GM23338 (cell line): ENCODE results near the gene FOXN4. TPM values are rescaled to one million over a fixed set of nuclear protein-coding genes. Genes with fewer than 3 reads are reported as not detected.

Experiments used
- ATAC-seq: fragments of 200-7000 bp; cut with Tn5 transposase; 3 replicates; pipeline ENCODE4 v1.9.1; 2020
- DNase-seq: peaks from one replicate; pipeline ENCODE4 v3.0.0-alpha.2; 2015; ENCODE audit warnings: low spot score
- H2AFZ ChIP-seq: fragments of 200-600 bp; sonication (generic); 2 replicates; pipeline ENCODE4 v1.8.0; 2016; ENCODE audit warnings: antibody characterized with exemption, mild to moderate bottlenecking, moderate library complexity
- H3F3A ChIP-seq: fragments of 200-600 bp; sonication (generic); replicated peaks from 2 replicates; pipeline ENCODE4 v1.8.0; 2017; ENCODE audit warnings: antibody characterized with exemption, mixed run types, low read depth
- H3K27ac ChIP-seq: fragments of 200-600 bp; sonication (generic); 2 replicates; pipeline ENCODE4 v1.6.1; 2016; ENCODE audit warnings: low read depth
- H3K27me3 ChIP-seq: fragments of 200-600 bp; sonication (generic); 2 replicates; pipeline ENCODE4 v1.8.0; 2016; ENCODE audit warnings: mild to moderate bottlenecking, mixed run types, moderate library complexity; ENCODE audit not compliant: insufficient read depth
- H3K36me3 ChIP-seq: fragments of 200-600 bp; sonication (generic); 2 replicates; pipeline ENCODE4 v1.8.0; 2016; ENCODE audit warnings: mild to moderate bottlenecking; ENCODE audit not compliant: insufficient read depth
- H3K4me1 ChIP-seq: fragments of 200-600 bp; sonication (generic); 2 replicates; pipeline ENCODE4 v1.8.0; 2016; ENCODE audit warnings: mild to moderate bottlenecking, moderate library complexity; ENCODE audit not compliant: insufficient read depth
- H3K4me2 ChIP-seq: fragments of 200-600 bp; sonication (generic); 2 replicates; pipeline ENCODE4 v1.7.1; 2017; ENCODE audit warnings: mixed run types
- H3K4me3 ChIP-seq: fragments of 200-600 bp; sonication (generic); 2 replicates; pipeline ENCODE4 v1.6.1; 2016; ENCODE audit warnings: mixed run types
- H3K79me2 ChIP-seq: fragments of 200-600 bp; sonication (generic); replicated peaks from 2 replicates; pipeline ENCODE4 v1.8.0; 2017; ENCODE audit warnings: mild to moderate bottlenecking; ENCODE audit not compliant: insufficient read depth
- H3K9me2 ChIP-seq: fragments of 200-600 bp; sonication (generic); 2 replicates; pipeline ENCODE4 v1.8.0; 2017; ENCODE audit not compliant: insufficient read depth
- H4K20me1 ChIP-seq: fragments of 200-600 bp; sonication (generic); replicated peaks from 2 replicates; pipeline ENCODE4 v1.8.0; 2017; ENCODE audit warnings: mild to moderate bottlenecking; ENCODE audit not compliant: insufficient read depth
- H3K27ac Mint-ChIP-seq: 2 replicates; pipeline ENCODE4 v1.8.0; 2020; ENCODE audit warnings: inconsistent platforms, mild to moderate bottlenecking, moderate library complexity, mixed read lengths
- H3K27me3 Mint-ChIP-seq: 3 replicates; pipeline ENCODE4 v1.8.0; 2022; ENCODE audit warnings: low read depth, mild to moderate bottlenecking, moderate library complexity, mixed read lengths, inconsistent platforms; ENCODE audit not compliant: insufficient read depth, poor library complexity
- H3K36me3 Mint-ChIP-seq: 3 replicates; pipeline ENCODE4 v1.8.0; 2021; ENCODE audit warnings: low read depth, mild to moderate bottlenecking, inconsistent platforms, moderate library complexity, mixed read lengths
- H3K4me1 Mint-ChIP-seq: 3 replicates; pipeline ENCODE4 v1.8.0; 2020; ENCODE audit warnings: mild to moderate bottlenecking, inconsistent platforms, mixed read lengths
- H3K4me3 Mint-ChIP-seq: 3 replicates; pipeline ENCODE4 v1.8.0; 2021; ENCODE audit warnings: moderate library complexity, mild to moderate bottlenecking, inconsistent platforms, mixed read lengths
- H3K9me3 Mint-ChIP-seq: 3 replicates; pipeline ENCODE4 v1.8.0; 2020; ENCODE audit warnings: moderate library complexity, mild to moderate bottlenecking, inconsistent platforms, mixed read lengths
- CREB1 ChIP-seq: fragments of 250-450 bp; sonication (Bioruptor Pico); IDR thresholded peaks from 2 replicates; pipeline ENCODE4 v1.5.0; 2020; ENCODE audit warnings: low read depth, mild to moderate bottlenecking, moderate library complexity
- CTCF ChIP-seq, 2 experiments: fragments of 200-600 bp in 1 of 2; sonication (generic) in 1 of 2; conservative IDR thresholded peaks; 2 replicates each; pipeline versions ENCODE4 v1.5.1 to v1.6.1; 2016 to 2017; ENCODE audit warnings: antibody characterized with exemption in 2 of 2, low read depth in 2 of 2, mild to moderate bottlenecking in 2 of 2, moderate library complexity in 1 of 2
- EZH2 ChIP-seq: fragments of 200-600 bp; sonication (generic); IDR thresholded peaks from one replicate; pipeline ENCODE4 v1.8.0; 2017; ENCODE audit warnings: antibody characterized with exemption, mild to moderate bottlenecking, low read depth; ENCODE audit not compliant: unreplicated experiment
- EZH2phosphoT487 ChIP-seq: fragments of 200-600 bp; sonication (generic); IDR thresholded peaks from one replicate; pipeline ENCODE4 v1.8.1; 2018; ENCODE audit warnings: antibody characterized with exemption; ENCODE audit not compliant: unreplicated experiment
- JUNB ChIP-seq: IDR thresholded peaks from one replicate; pipeline ENCODE4 v1.6.1; 2016; ENCODE audit warnings: antibody characterized with exemption; ENCODE audit not compliant: unreplicated experiment
- POLR2AphosphoS5 ChIP-seq: IDR thresholded peaks from 2 replicates; pipeline ENCODE4 v1.6.1; 2016; ENCODE audit warnings: antibody characterized with exemption, low read depth
- STAT1 ChIP-seq: IDR thresholded peaks from one replicate; pipeline ENCODE4 v1.6.1; 2016; ENCODE audit warnings: antibody characterized with exemption; ENCODE audit not compliant: unreplicated experiment
- ZNF331 ChIP-seq: fragments of 250-450 bp; sonication (Bioruptor Pico); IDR thresholded peaks from 2 replicates; pipeline ENCODE4 v1.5.0; 2020; ENCODE audit warnings: low read depth, mild to moderate bottlenecking, moderate library complexity
- polyA plus RNA-seq: library from polyadenylated mRNA; unstranded; fragments of >200 nt; fragmentation: Nextera tagmentation; extraction: Ambion mirVana; gene quantifications from 2 replicates; pipeline ENCODE4 v1.2.1, GENCODE V29; 2016
- total RNA-seq: library from RNA; depleted of rRNA; stranded (reverse); fragments of >200 nt; shearing (Covaris generic); gene quantifications from 2 replicates; pipeline ENCODE4 v1.2.3, GENCODE V29; 2014
- TF ChIP-seq, protein P1 (sequence below): IDR thresholded peaks from 2 replicates; pipeline ENCODE4 v1.6.1; 2016; ENCODE audit warnings: antibody characterized with exemption
- TF ChIP-seq, protein P2 (sequence below): fragments of 250-450 bp; sonication (Bioruptor Pico); IDR thresholded peaks from 2 replicates; pipeline ENCODE4 v1.5.0; 2020; ENCODE audit warnings: mild to moderate bottlenecking, moderate library complexity

The FOXN4 gene
- total and polyA plus RNA-seq, 2 experiments from 2014 or later, result 0.35 to 0.47 TPM

GRCh38 chr12:109336593-109336992 is 27.5 kb upstream of the FOXN4 start:
- Histone ChIP-seq H3K4me3 (no peak overlapping the region), H3F3A (no peaks in the 10 kb centered on the region), H2AFZ (no peak overlapping the region), H3K4me2 (no peak overlapping the region), H3K36me3 (no peaks in the 10 kb centered on the region), H3K79me2 (no peaks in the 10 kb centered on the region), H4K20me1 (no peaks in the 10 kb centered on the region), H3K4me1 (no peaks in the 10 kb centered on the region), H3K27ac (no peak overlapping the region), H3K27me3 (no peaks in the 10 kb centered on the region), H3K9me2 (0 out of 2 replicates have a peak, but pooled peaks cover 5% of the 10 kb centered on the region)
- Mint-ChIP-seq H3K36me3 (no peaks in the 10 kb centered on the region), H3K4me1 (no peaks in the 10 kb centered on the region; the same call in 2 of the 3 replicates), H3K4me3 (no peak overlapping the region), H3K9me3 (peaks cover 2% of the 10 kb centered on the region; the same call in 2 of the 3 replicates), H3K27me3 (no peaks in the 10 kb centered on the region), H3K27ac (no peak overlapping the region)
- ATAC-seq (no peak), DNase-seq (no peak)
- TF ChIP-seq CTCF (conservative IDR thresholded peaks at IDR 0.05; ENCODE audit: low read depth in 2 of 2) (no peak), ZNF331 (CRISPR knock-in tag) (no peak), EZH2phosphoT487 (no peak), JUNB (no peak), EZH2 (no peak)

DNA sequence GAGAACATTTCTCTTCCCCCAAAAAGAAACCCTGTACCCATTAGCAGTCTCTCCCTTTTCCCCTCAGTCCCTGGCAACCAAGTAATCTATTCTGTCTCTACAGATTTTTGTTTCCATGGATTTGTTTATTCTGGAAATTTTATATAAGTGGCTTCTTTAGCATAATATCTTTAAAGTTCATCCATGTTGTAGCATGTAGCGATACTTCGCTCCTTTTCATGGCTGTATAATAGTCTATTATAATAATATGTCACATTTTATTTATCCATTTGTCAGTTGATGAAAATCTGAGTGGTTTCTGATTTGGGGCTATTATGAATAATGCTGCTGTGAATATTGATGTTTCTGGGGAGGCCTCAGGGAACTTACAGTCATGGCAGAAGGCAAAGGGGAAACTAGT is 25.8 kb upstream of the FOXN4 start:
- Histone ChIP-seq H3K79me2 (no peaks in the 10 kb centered on the region), H3K4me1 (no peaks in the 10 kb centered on the region), H3K4me2 (no peak overlapping the region), H4K20me1 (no peaks in the 10 kb centered on the region), H3K27ac (no peak overlapping the region), H3K27me3 (no peaks in the 10 kb centered on the region), H2AFZ (no peak overlapping the region), H3K9me2 (0 out of 2 replicates have a peak, but pooled peaks cover 5% of the 10 kb centered on the region), H3F3A (no peaks in the 10 kb centered on the region), H3K36me3 (no peaks in the 10 kb centered on the region), H3K4me3 (no peak overlapping the region)
- Mint-ChIP-seq H3K9me3 (peaks cover 2% of the 10 kb centered on the region; the same call in 2 of the 3 replicates), H3K36me3 (no peaks in the 10 kb centered on the region), H3K4me3 (no peak overlapping the region), H3K4me1 (peaks cover 6% of the 10 kb centered on the region; the same call in 2 of the 3 replicates), H3K27ac (no peak overlapping the region), H3K27me3 (no peaks in the 10 kb centered on the region)
- DNase-seq (no peak), ATAC-seq (no peak)
- TF ChIP-seq STAT1, result no peak
- no peak for TF ChIP-seq EZH2
- TF ChIP-seq, protein P1, sequence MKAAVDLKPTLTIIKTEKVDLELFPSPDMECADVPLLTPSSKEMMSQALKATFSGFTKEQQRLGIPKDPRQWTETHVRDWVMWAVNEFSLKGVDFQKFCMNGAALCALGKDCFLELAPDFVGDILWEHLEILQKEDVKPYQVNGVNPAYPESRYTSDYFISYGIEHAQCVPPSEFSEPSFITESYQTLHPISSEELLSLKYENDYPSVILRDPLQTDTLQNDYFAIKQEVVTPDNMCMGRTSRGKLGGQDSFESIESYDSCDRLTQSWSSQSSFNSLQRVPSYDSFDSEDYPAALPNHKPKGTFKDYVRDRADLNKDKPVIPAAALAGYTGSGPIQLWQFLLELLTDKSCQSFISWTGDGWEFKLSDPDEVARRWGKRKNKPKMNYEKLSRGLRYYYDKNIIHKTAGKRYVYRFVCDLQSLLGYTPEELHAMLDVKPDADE, result no peak
- TF ChIP-seq CREB1 (CRISPR knock-in tag), result no peak
- no peak for TF ChIP-seq POLR2AphosphoS5
- no peak for TF ChIP-seq JUNB
- TF ChIP-seq CTCF (conservative IDR thresholded peaks at IDR 0.05; ENCODE audit: low read depth in 2 of 2), result no peak
- TF ChIP-seq ZNF331 (CRISPR knock-in tag), result no peak
- TF ChIP-seq, protein P2, sequence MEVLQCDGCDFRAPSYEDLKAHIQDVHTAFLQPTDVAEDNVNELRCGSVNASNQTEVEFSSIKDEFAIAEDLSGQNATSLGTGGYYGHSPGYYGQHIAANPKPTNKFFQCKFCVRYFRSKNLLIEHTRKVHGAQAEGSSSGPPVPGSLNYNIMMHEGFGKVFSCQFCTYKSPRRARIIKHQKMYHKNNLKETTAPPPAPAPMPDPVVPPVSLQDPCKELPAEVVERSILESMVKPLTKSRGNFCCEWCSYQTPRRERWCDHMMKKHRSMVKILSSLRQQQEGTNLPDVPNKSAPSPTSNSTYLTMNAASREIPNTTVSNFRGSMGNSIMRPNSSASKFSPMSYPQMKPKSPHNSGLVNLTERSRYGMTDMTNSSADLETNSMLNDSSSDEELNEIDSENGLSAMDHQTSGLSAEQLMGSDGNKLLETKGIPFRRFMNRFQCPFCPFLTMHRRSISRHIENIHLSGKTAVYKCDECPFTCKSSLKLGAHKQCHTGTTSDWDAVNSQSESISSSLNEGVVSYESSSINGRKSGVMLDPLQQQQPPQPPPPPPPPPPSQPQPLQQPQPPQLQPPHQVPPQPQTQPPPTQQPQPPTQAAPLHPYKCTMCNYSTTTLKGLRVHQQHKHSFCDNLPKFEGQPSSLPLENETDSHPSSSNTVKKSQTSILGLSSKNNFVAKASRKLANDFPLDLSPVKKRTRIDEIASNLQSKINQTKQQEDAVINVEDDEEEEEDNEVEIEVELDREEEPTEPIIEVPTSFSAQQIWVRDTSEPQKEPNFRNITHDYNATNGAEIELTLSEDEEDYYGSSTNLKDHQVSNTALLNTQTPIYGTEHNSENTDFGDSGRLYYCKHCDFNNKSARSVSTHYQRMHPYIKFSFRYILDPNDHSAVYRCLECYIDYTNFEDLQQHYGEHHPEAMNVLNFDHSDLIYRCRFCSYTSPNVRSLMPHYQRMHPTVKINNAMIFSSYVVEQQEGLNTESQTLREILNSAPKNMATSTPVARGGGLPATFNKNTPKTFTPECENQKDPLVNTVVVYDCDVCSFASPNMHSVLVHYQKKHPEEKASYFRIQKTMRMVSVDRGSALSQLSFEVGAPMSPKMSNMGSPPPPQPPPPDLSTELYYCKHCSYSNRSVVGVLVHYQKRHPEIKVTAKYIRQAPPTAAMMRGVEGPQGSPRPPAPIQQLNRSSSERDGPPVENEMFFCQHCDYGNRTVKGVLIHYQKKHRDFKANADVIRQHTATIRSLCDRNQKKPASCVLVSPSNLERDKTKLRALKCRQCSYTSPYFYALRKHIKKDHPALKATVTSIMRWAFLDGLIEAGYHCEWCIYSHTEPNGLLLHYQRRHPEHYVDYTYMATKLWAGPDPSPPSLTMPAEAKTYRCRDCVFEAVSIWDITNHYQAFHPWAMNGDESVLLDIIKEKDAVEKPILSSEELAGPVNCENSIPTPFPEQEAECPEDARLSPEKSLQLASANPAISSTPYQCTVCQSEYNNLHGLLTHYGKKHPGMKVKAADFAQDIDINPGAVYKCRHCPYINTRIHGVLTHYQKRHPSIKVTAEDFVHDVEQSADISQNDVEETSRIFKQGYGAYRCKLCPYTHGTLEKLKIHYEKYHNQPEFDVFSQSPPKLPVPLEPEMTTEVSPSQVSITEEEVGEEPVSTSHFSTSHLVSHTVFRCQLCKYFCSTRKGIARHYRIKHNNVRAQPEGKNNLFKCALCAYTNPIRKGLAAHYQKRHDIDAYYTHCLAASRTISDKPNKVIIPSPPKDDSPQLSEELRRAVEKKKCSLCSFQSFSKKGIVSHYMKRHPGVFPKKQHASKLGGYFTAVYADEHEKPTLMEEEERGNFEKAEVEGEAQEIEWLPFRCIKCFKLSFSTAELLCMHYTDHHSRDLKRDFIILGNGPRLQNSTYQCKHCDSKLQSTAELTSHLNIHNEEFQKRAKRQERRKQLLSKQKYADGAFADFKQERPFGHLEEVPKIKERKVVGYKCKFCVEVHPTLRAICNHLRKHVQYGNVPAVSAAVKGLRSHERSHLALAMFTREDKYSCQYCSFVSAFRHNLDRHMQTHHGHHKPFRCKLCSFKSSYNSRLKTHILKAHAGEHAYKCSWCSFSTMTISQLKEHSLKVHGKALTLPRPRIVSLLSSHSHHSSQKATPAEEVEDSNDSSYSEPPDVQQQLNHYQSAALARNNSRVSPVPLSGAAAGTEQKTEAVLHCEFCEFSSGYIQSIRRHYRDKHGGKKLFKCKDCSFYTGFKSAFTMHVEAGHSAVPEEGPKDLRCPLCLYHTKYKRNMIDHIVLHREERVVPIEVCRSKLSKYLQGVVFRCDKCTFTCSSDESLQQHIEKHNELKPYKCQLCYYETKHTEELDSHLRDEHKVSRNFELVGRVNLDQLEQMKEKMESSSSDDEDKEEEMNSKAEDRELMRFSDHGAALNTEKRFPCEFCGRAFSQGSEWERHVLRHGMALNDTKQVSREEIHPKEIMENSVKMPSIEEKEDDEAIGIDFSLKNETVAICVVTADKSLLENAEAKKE (CRISPR knock-in tag), result no peak
- TF ChIP-seq EZH2phosphoT487, result no peak
